HCT116 (cell line): ENCODE measurements around the gene ANGPT4. TPM values are rescaled to one million over a fixed set of nuclear protein-coding genes. Genes with fewer than 3 reads are reported as not detected.

Experiments used
- ATAC-seq: fragments of 200-7000 bp; cut with Tn5 transposase; 2 replicates; pipeline ENCODE4 v1.9.1; 2020; ENCODE audit warnings: mild to moderate bottlenecking, moderate library complexity
- BruUV-seq: library from RNA; stranded (reverse); fragments of 400-500 nt; replicated peaks from 2 replicates; lab custom pipeline; 2021; lab: Mats Ljungman, UMichigan
- CTCF ChIA-PET: fragments of 300-600 bp; sonication (Branson Sonifier 250); formaldehyde crosslinking; loops from one replicate; lab custom pipeline; 2021; ENCODE audit warnings: antibody characterized with exemption; lab: Charles Lee
- POLR2A ChIA-PET: fragments of 300-600, 350-600 bp; sonication (Branson Sonifier 250); formaldehyde crosslinking; loops from one replicate; lab custom pipeline; 2021; ENCODE audit warnings: antibody characterized with exemption; lab: Charles Lee
- RAD21 ChIA-PET, 2 experiments: fragments of 300-600 bp; sonication (Branson Sonifier 250); formaldehyde crosslinking; loops; one replicate each; lab custom pipeline; 2023; ENCODE audit warnings: low total read pairs in 2 of 2; ENCODE audit not compliant: uncharacterized antibody in 2 of 2, unreplicated experiment in 2 of 2, low non-redundant PET in 1 of 2; lab: Charles Lee
- DNase-seq: peaks from one replicate; pipeline ENCODE4 v3.0.0-alpha.2; 2010; ENCODE audit warnings: low read depth, low spot score
- H2AFZ ChIP-seq: fragments of 200-600 bp; shearing (Covaris generic), sonication (generic); 2 replicates; pipeline ENCODE4 v1.6.1; 2017; ENCODE audit warnings: low read depth, mixed run types, mixed read lengths, antibody characterized with exemption, low read length; ENCODE audit not compliant: poor library complexity, severe bottlenecking
- H3K27ac ChIP-seq: 2 replicates; pipeline ENCODE4 v1.5.1; 2012; ENCODE audit warnings: low read depth, low read length
- H3K27me3 ChIP-seq: fragments of 200-600 bp; sonication (generic); 2 replicates; pipeline ENCODE4 v1.6.1; 2016; ENCODE audit warnings: mixed run types, low read length, mixed read lengths; ENCODE audit not compliant: insufficient read depth
- H3K36me3 ChIP-seq, 2 experiments: fragments of 200-500 bp in 1 of 2; fragments of 200-600 bp in 1 of 2; sonication (Bioruptor generic) in 1 of 2; sonication (generic) in 1 of 2; 2 replicates each; pipeline versions ENCODE4 v1.5.1 to v1.6.1; 2014 to 2016; ENCODE audit warnings: low read length in 2 of 2, inconsistent platforms in 1 of 2, mixed read lengths in 1 of 2, mixed run types in 1 of 2; ENCODE audit not compliant: insufficient read depth in 2 of 2, control insufficient read depth in 1 of 2
- H3K4me1 ChIP-seq, 2 experiments: fragments of 200-600 bp in 1 of 2; sonication (generic) in 1 of 2; 2 replicates each; pipeline versions ENCODE4 v1.5.1 to v1.6.1; 2012 to 2017; ENCODE audit warnings: low read length in 2 of 2, inconsistent platforms in 1 of 2, mild to moderate bottlenecking in 1 of 2, mixed read lengths in 1 of 2, mixed run types in 1 of 2, moderate library complexity in 1 of 2; ENCODE audit not compliant: insufficient read depth in 2 of 2, control insufficient read depth in 1 of 2
- H3K4me2 ChIP-seq: fragments of 200-600 bp; sonication (generic); 2 replicates; pipeline ENCODE4 v1.6.1; 2017; ENCODE audit warnings: mixed run types, low read length, mixed read lengths
- H3K4me3 ChIP-seq, 2 experiments: fragments of 200-600 bp in 1 of 2; sonication (generic) in 1 of 2; replicated peaks in 1 of 2; 2 replicates each; pipeline ENCODE4 v1.5.1; 2011 to 2016; ENCODE audit warnings: low read length in 2 of 2, control low read depth in 1 of 2, low read depth in 1 of 2, mild to moderate bottlenecking in 1 of 2, mixed read lengths in 1 of 2, mixed run types in 1 of 2
- H3K79me2 ChIP-seq: fragments of 200-600 bp; sonication (generic); 2 replicates; pipeline ENCODE4 v1.6.1; 2017; ENCODE audit warnings: mild to moderate bottlenecking, mixed run types, low read length, moderate library complexity, mixed read lengths; ENCODE audit not compliant: insufficient read depth
- H3K9ac ChIP-seq: fragments of 200-600 bp; sonication (generic); 2 replicates; pipeline ENCODE4 v1.6.1; 2016; ENCODE audit warnings: low read length, mixed read lengths
- H3K9me2 ChIP-seq: fragments of 200-600 bp; sonication (generic), shearing (Covaris generic); 2 replicates; pipeline ENCODE4 v1.6.1; 2017; ENCODE audit warnings: mixed run types, mild to moderate bottlenecking, moderate library complexity; ENCODE audit not compliant: insufficient read depth
- H3K9me3 ChIP-seq, 2 experiments: fragments of 200-500 bp in 1 of 2; fragments of 200-600 bp in 1 of 2; sonication (Bioruptor generic) in 1 of 2; sonication (generic) in 1 of 2; 2 replicates each; pipeline ENCODE4 v1.6.1; 2014 to 2017; ENCODE audit warnings: low read length in 2 of 2, mixed read lengths in 2 of 2, inconsistent platforms in 1 of 2, low read depth in 1 of 2, mild to moderate bottlenecking in 1 of 2, mixed run types in 1 of 2, moderate library complexity in 1 of 2; ENCODE audit not compliant: control insufficient read depth in 1 of 2, insufficient read depth in 1 of 2
- H4K20me1 ChIP-seq: fragments of 200-600 bp; sonication (generic), shearing (Covaris generic); 2 replicates; pipeline ENCODE4 v1.6.1; 2017; ENCODE audit warnings: mixed run types, mild to moderate bottlenecking, moderate library complexity; ENCODE audit not compliant: insufficient read depth
- CEBPB ChIP-seq: IDR thresholded peaks from 2 replicates; pipeline ENCODE4 v1.6.1; 2012; ENCODE audit warnings: low read depth
- ELF1 ChIP-seq: IDR thresholded peaks from 2 replicates; pipeline ENCODE4 v1.6.1; 2012; ENCODE audit warnings: low read depth, borderline replicate concordance
- EZH2phosphoT487 ChIP-seq: fragments of 200-600 bp; IDR thresholded peaks from 2 replicates; pipeline ENCODE4 v1.6.1; 2018; ENCODE audit warnings: antibody characterized with exemption, borderline replicate concordance
- RAD21 ChIP-seq: IDR thresholded peaks from 2 replicates; pipeline ENCODE4 v1.6.1; 2012; ENCODE audit warnings: low read depth, mild to moderate bottlenecking
- REST ChIP-seq: IDR thresholded peaks from 2 replicates; pipeline ENCODE4 v1.6.1; 2012; ENCODE audit warnings: low read depth
- SP1 ChIP-seq: IDR thresholded peaks from 2 replicates; pipeline ENCODE4 v1.6.1; 2012; ENCODE audit warnings: low read depth
- TCF7L2 ChIP-seq: IDR thresholded peaks from 2 replicates; pipeline ENCODE4 v1.7.0; 2011; ENCODE audit warnings: borderline replicate concordance, inconsistent platforms; ENCODE audit not compliant: insufficient read depth, insufficient read length; ENCODE audit errors: extremely low read depth
- YY1 ChIP-seq: IDR thresholded peaks from 2 replicates; pipeline ENCODE4 v1.6.1; 2011; ENCODE audit warnings: low read length, low read depth, moderate library complexity, mild to moderate bottlenecking; ENCODE audit not compliant: insufficient replicate concordance; ENCODE audit errors: extremely low read depth
- ZBTB33 ChIP-seq: IDR thresholded peaks from 2 replicates; pipeline ENCODE4 v1.6.1; 2011; ENCODE audit warnings: mild to moderate bottlenecking, low read length, moderate library complexity; ENCODE audit not compliant: insufficient replicate concordance; ENCODE audit errors: extremely low read depth
- intact Hi-C: fragments of 100-400 bp; cut with micrococcal nuclease; formaldehyde crosslinking; loops from 2 replicates; pipeline ENCODE4 v1.10.0; 2022
- total RNA-seq: library from RNA; stranded (reverse); gene quantifications from one replicate; pipeline ENCODE4 v1.2.1, GENCODE V29; 2021; ENCODE audit not compliant: unreplicated experiment

The ANGPT4 gene
- total RNA-seq, 1 experiment from 2014 or later, result not detected

GRCh38 chr20:891706-892080 lies 24.4 kb downstream of the ANGPT4 start:
- ChIA-PET RAD21 (no interaction called here), POLR2A (interaction anchor here (1.3 kb wide), 1 partner anchor 10 kb away, joined by 3 read pairs; no protein-coding TSS in a partner anchor)
- no TSS peak for BruUV-seq
- no peaks in the 10 kb centered on the region for H3K9me2 ChIP-seq
- H3K9me3 ChIP-seq, result no peaks in the 10 kb centered on the region
- H3K4me2 ChIP-seq, result no peak overlapping the region
- no peak overlapping the region for H3K4me3 ChIP-seq
- no peak for ATAC-seq
- H3K4me1 ChIP-seq, result no peaks in the 10 kb centered on the region
- no peaks in the 10 kb centered on the region for H4K20me1 ChIP-seq
- no peaks in the 10 kb centered on the region for H3K27me3 ChIP-seq
- H3K9ac ChIP-seq, result no peak overlapping the region
- TF ChIP-seq SP1 (no peak), ELF1 (no peak), EZH2phosphoT487 (no peak), ZBTB33 (no peak), RAD21 (no peak), CEBPB (no peak), REST (no peak), YY1 (no peak), TCF7L2 (no peak)
- TF ChIP-seq, all 23 proteins: peak for 0
- intact Hi-C loops, result no loop called here
- DNase-seq, result no peak
- Histone ChIP-seq H3K27ac (no peak overlapping the region), H3K36me3 (no peaks in the 10 kb centered on the region), H3K79me2 (no peaks in the 10 kb centered on the region), H2AFZ (no peak overlapping the region)
- CTCF ChIA-PET, result no interaction called here
